OCI-LY3 (cell line): ENCODE results near the gene CRMP1.
"Not testable (repeated sequence)": the region's sequence is repeated elsewhere in the genome, so short reads cannot be mapped to it uniquely, and the experiment has no call there.

ENCODE experiments used
- H2AFZ ChIP-seq: fragments of 200-600, 300-600 bp; shearing (Covaris generic); 2 replicates; pipeline ENCODE4 v1.6.0; 2014; ENCODE audit warnings: antibody characterized with exemption, low read depth, low read length
- H3K27ac ChIP-seq: fragments of 200-600, 300-600 bp; sonication (generic); 2 replicates; pipeline ENCODE4 v1.5.1; 2014; ENCODE audit warnings: mild to moderate bottlenecking, low read length, moderate library complexity, mixed read lengths
- H3K27me3 ChIP-seq: fragments of 200-600, 300-600 bp; sonication (generic); 2 replicates; pipeline ENCODE4 v1.6.1; 2014; ENCODE audit warnings: low read depth, low read length, mixed read lengths
- H3K36me3 ChIP-seq: fragments of 200-600, 300-600 bp; sonication (generic); replicated peaks from 2 replicates; pipeline ENCODE3; 2014; ENCODE audit warnings: low read depth, low read length, mixed read lengths
- H3K4me1 ChIP-seq: fragments of 300-600, 200-600 bp; sonication (generic); 2 replicates; pipeline ENCODE4 v1.6.1; 2014; ENCODE audit warnings: low read length, mixed read lengths
- H3K4me2 ChIP-seq: fragments of 200-600, 300-600 bp; sonication (generic); 2 replicates; pipeline ENCODE4 v1.6.1; 2014; ENCODE audit warnings: low read length, mixed read lengths
- H3K4me3 ChIP-seq: fragments of 300-600, 200-600 bp; sonication (generic); 2 replicates; pipeline ENCODE4 v1.5.1; 2014; ENCODE audit warnings: antibody characterized with exemption, mild to moderate bottlenecking, low read length, moderate library complexity
- H3K79me2 ChIP-seq: fragments of 300-600, 200-600 bp; shearing (Covaris generic); 2 replicates; pipeline ENCODE4 v1.6.1; 2014; ENCODE audit warnings: mild to moderate bottlenecking, low read length, mixed read lengths
- H3K9ac ChIP-seq: fragments of 300-600, 200-600 bp; shearing (Covaris generic); 2 replicates; pipeline ENCODE4 v1.6.0; 2014; ENCODE audit warnings: mild to moderate bottlenecking, low read length, moderate library complexity
- H3K9me3 ChIP-seq: fragments of 200-600, 300-600 bp; shearing (Covaris generic); 2 replicates; pipeline ENCODE4 v1.6.1; 2014; ENCODE audit warnings: low read length, mixed read lengths; ENCODE audit not compliant: insufficient read depth
- H4K20me1 ChIP-seq: fragments of 200-600, 300-600 bp; sonication (generic); 2 replicates; pipeline ENCODE4 v1.6.1; 2016; ENCODE audit warnings: low read length, mixed read lengths; ENCODE audit not compliant: insufficient read depth
- EZH2phosphoT487 ChIP-seq: fragments of 200-600 bp; shearing (Covaris generic); IDR thresholded peaks from 2 replicates; pipeline ENCODE4 v1.6.1; 2018; ENCODE audit warnings: antibody characterized with exemption, mixed run types, low read depth
- TF ChIP-seq, protein P1 (sequence below): fragments of 200-600, 300-600 bp; sonication (generic); IDR thresholded peaks from 2 replicates; pipeline ENCODE4 v1.5.1; 2014; ENCODE audit warnings: antibody characterized with exemption, low read length, low read depth

Gene CRMP1

DNA sequence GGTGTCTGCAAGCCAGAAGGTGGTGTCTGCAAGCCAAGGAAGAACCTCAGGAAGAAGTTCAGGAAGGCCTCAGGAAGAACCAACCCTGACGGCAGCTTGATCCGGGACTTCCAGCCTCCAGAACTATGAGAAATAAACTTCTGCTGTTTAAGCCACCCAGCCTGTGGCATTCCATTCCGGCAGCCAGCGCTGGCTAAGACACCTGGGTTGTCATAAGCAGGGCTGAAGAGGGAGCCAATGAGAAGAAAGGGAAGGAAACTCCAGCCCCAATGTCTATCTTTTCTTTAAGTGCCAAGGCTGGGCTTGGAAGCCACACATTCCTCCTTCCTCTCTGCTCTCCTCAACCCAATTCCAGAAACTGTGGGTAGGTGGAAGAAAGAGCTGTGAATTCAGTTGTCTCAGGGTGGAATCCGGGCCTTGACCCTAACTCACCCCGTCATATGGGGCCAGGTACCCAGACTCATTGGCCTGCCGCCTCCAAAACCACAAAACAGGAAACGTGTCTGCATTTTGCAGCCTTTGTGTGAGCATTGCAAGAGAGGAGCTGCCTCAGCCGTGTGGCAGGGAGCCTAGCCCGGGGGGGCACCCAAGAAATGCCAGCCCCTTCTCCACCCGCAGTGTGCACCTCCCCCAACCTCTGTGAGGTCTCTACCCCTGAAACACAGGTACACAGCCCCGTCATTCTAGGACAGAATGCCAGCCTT is 26.8 kb downstream of the CRMP1 start:
- TF ChIP-seq, protein P1, sequence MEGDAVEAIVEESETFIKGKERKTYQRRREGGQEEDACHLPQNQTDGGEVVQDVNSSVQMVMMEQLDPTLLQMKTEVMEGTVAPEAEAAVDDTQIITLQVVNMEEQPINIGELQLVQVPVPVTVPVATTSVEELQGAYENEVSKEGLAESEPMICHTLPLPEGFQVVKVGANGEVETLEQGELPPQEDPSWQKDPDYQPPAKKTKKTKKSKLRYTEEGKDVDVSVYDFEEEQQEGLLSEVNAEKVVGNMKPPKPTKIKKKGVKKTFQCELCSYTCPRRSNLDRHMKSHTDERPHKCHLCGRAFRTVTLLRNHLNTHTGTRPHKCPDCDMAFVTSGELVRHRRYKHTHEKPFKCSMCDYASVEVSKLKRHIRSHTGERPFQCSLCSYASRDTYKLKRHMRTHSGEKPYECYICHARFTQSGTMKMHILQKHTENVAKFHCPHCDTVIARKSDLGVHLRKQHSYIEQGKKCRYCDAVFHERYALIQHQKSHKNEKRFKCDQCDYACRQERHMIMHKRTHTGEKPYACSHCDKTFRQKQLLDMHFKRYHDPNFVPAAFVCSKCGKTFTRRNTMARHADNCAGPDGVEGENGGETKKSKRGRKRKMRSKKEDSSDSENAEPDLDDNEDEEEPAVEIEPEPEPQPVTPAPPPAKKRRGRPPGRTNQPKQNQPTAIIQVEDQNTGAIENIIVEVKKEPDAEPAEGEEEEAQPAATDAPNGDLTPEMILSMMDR, result no peak
- TF ChIP-seq EZH2phosphoT487, result no peak
- Histone ChIP-seq H3K9ac (no peak overlapping the region), H3K27ac (no peak overlapping the region), H3K9me3 (no peaks in the 10 kb centered on the region), H3K4me1 (0 out of 2 replicates have a peak, but pooled peaks cover 6% of the 10 kb centered on the region), H3K4me3 (no peak overlapping the region), H4K20me1 (no peaks in the 10 kb centered on the region), H3K27me3 (peaks cover 5% of the 10 kb centered on the region), H3K79me2 (no peaks in the 10 kb centered on the region), H3K36me3 (no peaks in the 10 kb centered on the region), H3K4me2 (no peak overlapping the region), H2AFZ (no peak overlapping the region)

DNA sequence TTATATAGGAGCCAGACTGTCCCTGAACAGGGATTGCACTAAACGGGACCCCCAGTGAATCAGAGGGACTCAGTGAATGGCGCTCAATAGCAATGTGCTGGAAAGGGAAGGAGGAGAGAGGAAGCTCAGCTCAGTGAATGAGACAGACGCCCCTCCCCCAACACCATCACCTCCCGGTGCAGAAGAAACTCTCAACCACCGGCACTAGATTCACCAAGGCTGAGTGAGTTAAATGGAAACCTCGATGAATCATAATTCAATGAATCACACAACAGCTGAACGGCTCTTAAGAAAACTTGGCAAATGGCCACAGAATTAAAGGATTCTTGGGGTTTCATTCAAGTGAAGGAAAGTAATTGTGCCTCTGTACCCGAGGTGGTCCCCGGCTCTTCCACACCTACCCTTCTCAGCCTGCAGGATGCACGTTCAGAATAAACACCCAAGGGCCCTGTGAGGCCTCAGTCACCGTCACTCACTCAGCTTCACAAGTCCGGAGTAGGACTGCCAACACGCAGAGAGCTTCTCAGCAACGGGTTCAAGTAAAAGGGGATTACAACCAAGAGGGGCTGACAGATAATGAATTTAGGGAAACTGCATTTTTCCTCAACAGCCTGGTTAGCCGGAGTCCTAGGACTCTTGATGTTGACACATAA is 29.3 kb downstream of the CRMP1 start:
- H3K9ac ChIP-seq, result no peak overlapping the region
- no peaks in the 10 kb centered on the region for H3K36me3 ChIP-seq
- TF ChIP-seq EZH2phosphoT487, result no peak
- TF ChIP-seq, protein P1, result no peak
- no peak overlapping the region for H3K4me3 ChIP-seq
- no peak overlapping the region for H3K4me2 ChIP-seq
- H4K20me1 ChIP-seq, result no peaks in the 10 kb centered on the region
- no peaks in the 10 kb centered on the region for H3K79me2 ChIP-seq
- no peak overlapping the region for H3K27ac ChIP-seq
- H3K27me3 ChIP-seq, result peaks cover 5% of the 10 kb centered on the region
- no peaks in the 10 kb centered on the region for H3K9me3 ChIP-seq
- 0 out of 2 replicates have a peak, but pooled peaks cover 6% of the 10 kb centered on the region for H3K4me1 ChIP-seq
- no peak overlapping the region for H2AFZ ChIP-seq

DNA sequence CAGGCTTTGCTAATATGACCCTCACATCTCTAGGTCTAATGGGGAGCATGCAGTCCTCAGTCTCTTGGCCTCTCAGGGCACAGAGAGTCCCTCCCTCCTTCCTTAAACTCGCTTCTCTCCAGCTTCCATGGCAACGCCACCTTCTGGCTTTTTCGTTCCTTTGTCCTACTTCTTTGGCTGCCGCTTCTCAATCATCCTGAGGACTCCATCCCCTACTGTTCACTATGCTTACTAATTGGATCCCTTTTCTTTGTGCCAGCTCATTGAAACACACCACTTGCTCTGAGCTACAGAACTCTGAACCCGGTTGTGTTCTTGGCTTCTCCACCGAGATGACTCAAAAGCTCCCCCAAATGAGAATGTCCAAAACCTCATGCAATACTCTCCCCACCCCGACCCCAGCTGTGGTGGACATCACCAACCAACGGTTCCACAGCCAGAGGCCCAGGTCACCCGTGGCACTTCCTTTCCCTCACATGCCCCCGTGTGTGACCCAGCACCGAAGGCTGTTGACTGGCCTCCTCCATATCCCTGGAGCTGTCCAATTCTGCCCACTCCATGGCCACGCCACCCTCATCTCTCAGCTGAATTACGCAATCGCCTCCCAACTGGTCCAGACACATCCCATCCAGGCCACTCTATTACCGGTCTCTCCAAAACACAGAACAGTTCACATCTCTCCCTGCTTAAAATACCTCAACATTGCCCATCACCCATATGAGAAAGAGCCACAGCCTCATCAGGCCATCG is 34.7 kb downstream of the CRMP1 start:
- H3K4me1 ChIP-seq, result 0 out of 2 replicates have a peak, but pooled peaks cover under 1% of the 10 kb centered on the region
- no peak overlapping the region for H3K4me2 ChIP-seq
- H3K27me3 ChIP-seq, result peaks cover 5% of the 10 kb centered on the region; the same call in 1 of the 2 replicates
- no peak overlapping the region for H2AFZ ChIP-seq
- no peaks in the 10 kb centered on the region for H3K9me3 ChIP-seq
- no peak overlapping the region for H3K27ac ChIP-seq
- no peaks in the 10 kb centered on the region for H3K36me3 ChIP-seq
- TF ChIP-seq, protein P1, result no peak
- TF ChIP-seq EZH2phosphoT487, result no peak
- H3K9ac ChIP-seq, result no peak overlapping the region
- H3K4me3 ChIP-seq, result no peak overlapping the region
- H3K79me2 ChIP-seq, result no peaks in the 10 kb centered on the region
- no peaks in the 10 kb centered on the region for H4K20me1 ChIP-seq

DNA sequence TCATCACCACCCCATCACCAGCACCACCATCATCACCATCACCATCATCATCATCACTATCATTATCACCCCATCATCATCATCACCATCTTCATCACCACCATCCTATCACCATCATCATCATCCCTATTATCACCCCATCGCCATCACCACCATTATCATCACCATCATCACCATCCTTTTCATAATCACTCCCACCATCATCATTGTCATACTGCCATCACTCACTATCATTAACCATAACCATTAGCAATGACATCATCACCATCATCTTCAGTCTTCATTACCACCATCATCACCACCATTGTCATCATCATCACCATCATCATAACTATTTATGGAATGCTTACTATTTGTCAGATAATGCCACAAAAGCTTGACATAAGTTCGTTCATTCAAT is 35.7 kb downstream of the CRMP1 start:
- Histone ChIP-seq H3K9ac (no peak overlapping the region), H3K36me3 (no peaks in the 10 kb centered on the region), H3K4me3 (no peak overlapping the region), H3K79me2 (no peaks in the 10 kb centered on the region), H2AFZ (no peak overlapping the region), H3K9me3 (no peaks in the 10 kb centered on the region), H3K27ac (no peak overlapping the region), H3K4me1 (no peaks in the 10 kb centered on the region), H3K27me3 (peaks cover under 1% of the 10 kb centered on the region; the same call in 1 of the 2 replicates), H3K4me2 (no peak overlapping the region), H4K20me1 (no peaks in the 10 kb centered on the region)
- TF ChIP-seq EZH2phosphoT487, result no peak
- TF ChIP-seq, protein P1, result no peak

DNA sequence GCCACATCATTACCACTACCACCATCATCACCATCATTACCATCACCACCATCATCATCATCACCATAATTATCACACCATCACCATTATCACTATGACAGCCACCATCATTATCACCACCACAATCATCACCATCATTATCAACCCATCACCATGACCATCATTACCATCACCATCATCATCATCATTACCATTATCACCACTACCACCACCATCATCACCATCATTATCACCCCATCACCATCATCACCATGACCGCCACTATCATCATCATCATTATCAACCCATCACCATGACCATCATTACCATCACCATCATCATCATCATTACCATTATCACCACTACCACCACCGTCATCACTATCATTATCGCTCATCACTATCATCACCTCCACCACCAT is 36.5 kb downstream of the CRMP1 start:
- not testable (repeated sequence) for H4K20me1 ChIP-seq, H3K4me3 ChIP-seq, H3K27me3 ChIP-seq

More for the DNA sequence above, 36.5 kb downstream of the CRMP1 start:
- not testable (repeated sequence) for H3K36me3 ChIP-seq, H3K27ac ChIP-seq, H3K9me3 ChIP-seq, H3K4me2 ChIP-seq, H3K9ac ChIP-seq, H3K79me2 ChIP-seq, H2AFZ ChIP-seq, H3K4me1 ChIP-seq
